GM23248 (cell line): ENCODE data around the gene NAB1.

Experiments used
- EZH2 ChIP-seq: fragments of 200-600 bp; sonication (generic); IDR thresholded peaks from 2 replicates; pipeline ENCODE4 v1.6.1; 2018; ENCODE audit warnings: antibody characterized with exemption, mild to moderate bottlenecking; ENCODE audit not compliant: insufficient read depth, poor library complexity, severe bottlenecking
- EZH2phosphoT487 ChIP-seq: fragments of 200-600 bp; sonication (generic); IDR thresholded peaks from 2 replicates; pipeline ENCODE4 v1.6.1; 2018; ENCODE audit warnings: antibody characterized with exemption, moderate library complexity, mild to moderate bottlenecking, low read depth; ENCODE audit not compliant: insufficient read depth

GRCh38 chr2:190656301-190656700 is 7.4 kb downstream of the NAB1 start:
- TF ChIP-seq EZH2 = no peak
- no peak for TF ChIP-seq EZH2phosphoT487
